GM18508 (cell line): ENCODE measurements around the gene FOXF1.

Experiments
- ATAC-seq: cut with Tn5 transposase; IDR thresholded peaks from one replicate; pipeline ENCODE4 v1.9.1; 2021; ENCODE audit warnings: moderate number of reproducible peaks; ENCODE audit not compliant: insufficient read depth, unreplicated experiment

Gene FOXF1

GRCh38 chr16:86515777-86516622 lies 5.7 kb downstream of the FOXF1 start:
- ATAC-seq, result no peak

- no peak for ATAC-seq
Measured at GRCh38 chr16:86516623-86517003, 6.3 kb downstream of the FOXF1 start.

GRCh38 chr16:86517033-86517432 lies 6.7 kb downstream of the FOXF1 start:
- ATAC-seq, result no peak

- ATAC-seq, result no peak
Measured at GRCh38 chr16:86517652-86518258, 7.4 kb downstream of the FOXF1 start.

GRCh38 chr16:86519007-86519648 lies 8.8 kb downstream of the FOXF1 start:
- ATAC-seq, result no peak

GRCh38 chr16:86519649-86520316 lies 9.5 kb downstream of the FOXF1 start:
- ATAC-seq, result no peak

GRCh38 chr16:86520317-86521210 lies 10.2 kb downstream of the FOXF1 start:
- ATAC-seq, result no peak

GRCh38 chr16:86521236-86522197 lies 11.2 kb downstream of the FOXF1 start:
- ATAC-seq, result no peak

GRCh38 chr16:86522634-86523033 lies 12.3 kb downstream of the FOXF1 start:
- no peak for ATAC-seq

GRCh38 chr16:86523166-86523740 lies 12.9 kb downstream of the FOXF1 start:
- ATAC-seq, result no peak

- no peak for ATAC-seq
Measured at GRCh38 chr16:86524029-86524428, 13.7 kb downstream of the FOXF1 start.

- ATAC-seq, result no peak
Measured at GRCh38 chr16:86525696-86526095, 15.4 kb downstream of the FOXF1 start.

- ATAC-seq, result no peak
Measured at GRCh38 chr16:86527366-86527765, 17.0 kb downstream of the FOXF1 start.

- ATAC-seq, result no peak
Measured at GRCh38 chr16:86528061-86528929, 18.0 kb downstream of the FOXF1 start.

- no peak for ATAC-seq
Measured at GRCh38 chr16:86529160-86529559, 18.8 kb downstream of the FOXF1 start.

GRCh38 chr16:86530251-86531190 lies 20.2 kb downstream of the FOXF1 start:
- ATAC-seq, result no peak

- no peak for ATAC-seq
Measured at GRCh38 chr16:86531191-86531545, 20.8 kb downstream of the FOXF1 start.
